GM19239 (cell line): Measurements from ENCODE around the gene U2SURP.
"Not testable (repeated sequence)": the region's sequence is repeated elsewhere in the genome, so short reads cannot be mapped to it uniquely, and the experiment has no call there.

ENCODE experiments used
- DNase-seq: peaks from one replicate; pipeline ENCODE4 v3.0.0; 2011; ENCODE audit warnings: low spot score; ENCODE audit not compliant: insufficient read length
- FAIRE-seq: peaks from 2 replicates; lab custom pipeline; 2011; peaks lifted over from hg19 to GRCh38; lab: Jason Lieb, UNC

Gene U2SURP

DNA sequence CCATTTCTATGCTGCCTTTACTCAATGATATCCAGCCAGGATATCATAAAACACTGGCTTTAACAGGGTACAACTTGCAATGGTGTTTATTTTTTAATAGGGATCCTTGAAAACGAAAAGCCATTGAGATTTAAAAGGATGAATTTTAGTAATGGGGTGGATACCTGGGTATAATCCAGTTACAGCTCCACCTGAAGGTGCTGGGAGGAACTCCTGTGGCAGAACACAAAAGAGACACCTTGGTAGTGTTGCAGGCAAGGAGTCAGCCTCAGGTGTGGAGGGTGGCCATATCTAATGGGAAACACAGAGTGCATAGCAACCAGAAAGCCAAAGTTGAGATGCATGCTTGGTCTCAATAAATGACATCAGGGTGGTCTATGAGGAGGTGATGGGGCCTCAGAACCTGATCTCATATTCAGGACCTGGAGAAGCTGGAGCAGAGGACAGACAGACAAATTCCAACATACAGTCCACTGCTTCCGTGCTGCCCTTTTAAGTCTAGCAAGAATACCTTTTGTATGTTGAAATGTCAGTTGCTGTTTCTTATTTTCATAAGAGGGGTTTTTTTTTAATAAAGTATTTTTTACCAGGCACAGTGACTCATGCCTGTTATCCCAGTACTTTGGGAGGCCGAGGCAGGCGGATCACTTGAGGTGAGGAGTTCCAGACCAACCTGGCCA, 25.9 kb upstream of the U2SURP start:
- DNase-seq, result no peak
- FAIRE-seq, result no peak

DNA sequence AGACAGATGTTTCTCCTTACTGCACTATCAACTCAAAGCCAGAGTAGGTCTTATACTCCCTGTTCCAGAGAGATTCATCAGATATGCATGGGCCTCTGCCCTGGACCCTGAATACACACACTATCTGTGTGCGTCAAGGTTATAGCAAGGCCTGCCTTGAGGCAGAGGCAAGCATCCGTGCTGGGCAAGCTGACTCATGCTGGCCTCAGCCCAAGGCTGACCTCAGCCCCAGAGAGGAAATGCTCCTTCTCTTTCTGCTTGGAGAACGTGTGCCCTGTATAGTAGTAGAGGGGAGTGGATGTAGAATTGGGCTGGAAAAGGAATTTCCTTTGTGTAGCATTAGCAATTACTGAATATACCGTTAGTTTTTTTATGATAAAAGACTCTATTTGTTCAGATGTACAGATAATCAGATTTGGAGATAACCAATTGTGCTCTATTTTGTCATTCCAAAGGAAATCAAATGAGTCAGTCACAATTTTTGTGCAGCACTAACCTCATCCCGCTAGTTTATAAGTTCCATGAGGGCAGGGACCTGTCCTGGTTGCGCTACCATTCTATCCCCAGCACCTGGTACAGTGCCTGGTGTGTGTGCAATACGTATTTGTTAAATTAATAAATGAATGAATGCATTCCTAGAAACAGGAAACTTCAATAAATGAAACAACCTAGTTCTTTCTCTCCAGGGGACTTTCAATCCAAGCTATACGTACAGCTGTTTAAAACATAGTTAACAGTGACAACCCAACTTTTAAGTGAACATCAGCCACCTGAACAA, 24.6 kb upstream of the U2SURP start:
- FAIRE-seq, result no peak
- no peak for DNase-seq

DNA sequence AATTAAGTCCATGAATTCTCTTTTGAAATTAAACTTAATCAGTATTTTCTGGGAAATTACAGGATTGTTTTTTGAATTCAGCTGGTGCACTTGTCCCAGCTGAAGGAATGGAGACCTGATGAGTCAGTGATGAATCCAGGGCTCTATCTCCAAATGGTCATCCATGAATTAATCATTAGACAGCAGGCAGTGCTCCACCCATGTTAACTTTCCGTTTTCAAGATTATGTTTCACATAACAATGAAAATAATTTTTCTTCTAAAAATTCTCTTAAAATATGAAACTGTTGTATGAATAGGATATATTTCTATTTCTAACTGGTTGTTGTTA, 24.0 kb upstream of the U2SURP start:
- DNase-seq (no peak), FAIRE-seq (no peak)

DNA sequence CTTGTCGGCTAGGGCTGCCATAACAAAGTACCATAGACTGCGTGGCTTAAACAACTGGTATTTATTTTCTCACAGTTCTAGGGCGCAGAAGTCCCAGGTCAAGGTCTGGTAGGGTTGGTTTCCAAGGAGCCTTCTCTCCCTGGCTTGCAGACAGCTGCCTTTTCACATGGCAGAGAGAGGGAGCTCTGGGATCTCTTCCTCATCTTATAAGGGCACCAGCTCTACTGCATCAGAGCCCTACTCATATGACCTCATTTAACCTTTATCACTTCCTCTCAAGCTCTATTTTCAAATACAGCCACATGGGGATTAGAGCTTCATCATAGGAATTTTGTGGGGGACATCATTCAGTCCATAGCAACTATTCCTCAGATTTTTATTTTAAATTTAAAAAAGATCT, 20.3 kb upstream of the U2SURP start:
- no peak for FAIRE-seq
- DNase-seq, result no peak

DNA sequence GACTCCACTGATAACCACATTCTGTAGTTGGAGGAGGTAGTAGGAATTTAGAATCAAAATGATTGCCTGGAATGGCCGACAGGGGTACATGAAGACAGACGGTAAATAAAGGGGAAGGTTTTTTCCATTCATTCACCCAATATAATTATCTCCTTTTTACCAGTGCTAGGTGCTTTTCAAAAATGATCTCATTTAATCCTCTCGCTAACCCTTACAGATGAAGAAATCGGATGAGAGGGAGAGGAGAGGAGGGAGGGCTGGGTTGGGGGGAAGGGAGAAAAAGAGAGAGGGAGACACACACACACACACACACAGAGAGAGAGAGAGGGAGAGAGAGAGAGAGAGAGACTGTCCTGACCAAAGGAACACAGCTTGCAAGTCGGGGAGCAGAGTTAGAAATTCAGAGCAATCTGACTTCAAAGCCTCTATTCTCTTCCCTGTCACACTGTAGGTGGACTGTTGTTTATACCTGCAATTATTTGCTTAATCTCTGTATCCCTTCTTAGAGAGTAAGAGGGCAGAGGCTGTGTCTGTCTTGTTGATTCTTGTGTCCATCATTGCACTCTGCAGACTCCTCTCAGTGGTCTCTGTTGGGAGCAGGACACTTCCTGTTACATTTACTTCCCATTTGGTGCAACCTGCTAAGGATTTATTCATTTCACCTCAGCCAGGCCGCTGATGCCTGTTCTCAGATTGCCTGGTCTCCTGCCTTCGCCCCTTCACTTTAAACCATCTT, 19.2 kb upstream of the U2SURP start:
- DNase-seq (no peak), FAIRE-seq (no peak)

DNA sequence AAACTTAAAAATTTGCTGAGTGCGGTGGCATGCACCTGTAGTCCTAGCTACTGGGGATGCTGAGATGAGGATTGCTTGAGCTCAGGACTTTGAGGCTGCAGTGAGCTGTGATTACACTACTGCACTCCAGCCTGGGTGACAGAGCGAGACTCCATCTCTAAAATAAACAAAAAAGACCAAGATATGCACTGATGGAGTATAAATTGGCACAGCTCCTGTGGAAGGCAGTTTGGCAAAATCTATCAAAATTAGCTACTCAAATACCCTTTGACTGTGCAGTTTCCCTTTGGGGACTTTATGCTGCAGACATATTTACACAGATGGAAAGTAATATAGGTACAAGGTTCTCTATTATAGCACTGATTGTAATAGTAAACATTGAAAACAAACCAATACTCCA, 18.1 kb upstream of the U2SURP start:
- DNase-seq, result no peak
- no peak for FAIRE-seq

DNA sequence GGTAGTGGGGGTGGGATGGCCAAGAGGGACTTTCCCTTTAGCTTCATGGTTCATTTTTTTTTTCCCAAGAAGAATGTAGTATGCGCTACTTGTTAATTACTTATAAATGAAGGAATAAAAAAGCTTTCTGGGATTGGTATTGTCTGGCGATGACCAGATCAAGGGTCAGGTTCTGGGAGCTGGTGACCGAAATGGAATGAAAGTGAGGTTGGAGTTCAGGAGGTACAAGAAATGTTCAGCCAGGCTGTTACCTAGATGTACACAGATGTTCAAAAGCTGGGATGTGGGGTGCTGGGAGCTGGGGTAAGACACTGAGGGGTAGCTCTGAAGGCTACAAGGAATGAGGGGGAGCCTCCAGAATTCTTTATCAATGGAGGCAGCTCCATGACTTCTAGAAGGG, 17.1 kb upstream of the U2SURP start:
- no peak for DNase-seq
- FAIRE-seq, result no peak

DNA sequence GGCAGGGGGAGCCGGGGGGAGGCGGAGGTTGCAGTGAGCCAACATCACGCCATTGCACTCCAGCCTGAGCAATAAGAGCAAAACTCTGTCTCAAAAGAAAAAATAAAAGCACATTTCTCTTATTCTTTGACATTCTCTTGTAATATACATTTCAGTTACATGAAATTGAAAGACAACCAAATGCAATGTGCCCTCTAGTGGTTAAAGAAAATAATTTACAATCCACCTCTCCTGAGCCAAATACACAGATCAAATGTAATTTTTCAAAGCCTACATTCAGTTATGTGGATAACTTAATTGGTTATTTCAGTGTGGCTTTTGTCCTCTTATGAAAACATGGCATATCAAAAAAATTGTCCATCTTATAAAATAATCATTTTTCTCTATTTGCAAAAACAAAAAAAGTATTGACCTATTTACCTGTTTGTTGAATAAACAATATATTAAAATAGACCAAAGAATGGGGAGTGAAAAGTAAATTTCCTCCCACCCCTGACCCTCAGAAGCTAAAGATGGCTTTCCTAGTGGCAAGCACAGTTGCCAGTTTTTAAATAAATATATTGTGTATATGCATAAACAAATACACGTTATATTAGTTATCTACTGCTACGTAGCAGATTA, 14.2 kb upstream of the U2SURP start:
- peak; percentile 59 for FAIRE-seq
- no peak for DNase-seq

DNA sequence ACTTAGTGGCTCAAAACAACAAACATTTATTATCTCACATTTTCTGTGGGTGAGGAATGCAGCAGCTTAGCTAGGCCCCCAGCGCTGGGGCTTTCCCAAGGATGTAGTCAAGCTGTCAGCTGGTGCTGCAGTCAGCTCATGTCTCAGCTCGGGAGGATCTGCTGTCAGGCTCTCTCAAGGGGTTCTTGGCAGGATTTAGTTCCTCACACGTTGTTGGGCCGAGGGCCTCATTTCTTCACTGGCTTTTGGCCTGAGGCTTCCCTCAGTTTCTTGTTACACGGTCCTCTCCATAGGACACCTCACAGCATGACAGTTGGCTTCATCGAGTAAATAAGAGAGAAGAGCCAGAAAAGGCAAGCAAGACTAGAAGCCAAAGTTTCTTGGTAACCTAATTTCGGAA, 13.7 kb upstream of the U2SURP start:
- no peak for DNase-seq

DNA sequence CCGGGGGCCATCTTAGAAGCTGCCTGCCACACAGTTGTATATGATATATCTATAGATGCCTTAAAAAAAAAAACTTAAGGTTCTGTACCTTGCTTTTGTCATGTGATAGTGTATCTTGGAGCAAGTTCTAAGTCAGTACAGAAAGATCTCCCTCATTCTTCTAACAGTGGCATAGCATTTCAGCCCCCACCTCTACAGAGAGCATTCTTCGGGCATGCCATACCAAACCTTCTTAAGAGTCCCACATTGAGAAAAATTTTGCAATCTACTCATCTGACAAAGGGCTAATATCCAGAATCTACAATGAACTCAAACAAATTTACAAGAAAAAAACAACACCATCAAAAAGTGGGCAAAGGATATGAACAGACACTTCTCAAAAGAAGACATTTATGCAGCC, 13.1 kb upstream of the U2SURP start:
- FAIRE-seq, DNase-seq: not testable (repeated sequence)

More for the DNA sequence above, 13.7 kb upstream of the U2SURP start:
- no peak for FAIRE-seq

DNA sequence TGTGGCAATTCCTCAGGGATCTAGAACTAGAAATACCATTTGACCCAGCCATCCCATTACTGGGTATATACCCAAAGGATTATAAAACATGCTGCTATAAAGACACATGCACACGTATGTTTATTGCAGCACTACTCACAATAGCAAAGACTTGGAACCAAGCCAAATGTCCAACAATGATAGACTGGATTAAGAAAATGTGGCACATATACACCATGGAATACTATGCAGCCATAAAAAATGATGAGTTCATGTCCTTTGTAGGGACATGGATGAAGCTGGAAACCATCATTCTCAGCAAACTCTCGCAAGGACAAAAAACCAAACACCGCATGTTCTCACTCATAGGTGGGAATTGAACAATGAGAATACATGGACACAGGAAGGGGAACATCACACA, 12.5 kb upstream of the U2SURP start:
- not testable (repeated sequence) for FAIRE-seq, DNase-seq

DNA sequence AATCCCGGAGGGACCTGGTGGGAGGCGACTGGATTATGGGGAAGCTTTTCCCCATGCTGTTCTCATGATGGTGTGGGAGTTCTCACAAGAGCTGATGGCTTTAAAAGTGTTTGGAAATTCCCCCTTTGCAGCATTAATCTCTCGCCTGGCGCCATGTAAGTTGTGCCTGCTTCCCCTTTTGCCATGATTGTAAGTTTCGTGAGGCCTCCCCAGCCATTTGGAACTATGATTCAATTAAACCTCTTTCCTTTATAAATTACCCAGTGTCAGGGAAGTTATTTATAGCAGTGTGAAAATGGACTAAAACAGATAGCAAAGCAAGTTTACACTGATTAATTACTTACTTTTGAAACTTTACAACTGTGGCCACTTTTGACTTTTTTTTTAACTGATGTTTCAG, 10.6 kb upstream of the U2SURP start:
- DNase-seq (no peak), FAIRE-seq (no peak)

DNA sequence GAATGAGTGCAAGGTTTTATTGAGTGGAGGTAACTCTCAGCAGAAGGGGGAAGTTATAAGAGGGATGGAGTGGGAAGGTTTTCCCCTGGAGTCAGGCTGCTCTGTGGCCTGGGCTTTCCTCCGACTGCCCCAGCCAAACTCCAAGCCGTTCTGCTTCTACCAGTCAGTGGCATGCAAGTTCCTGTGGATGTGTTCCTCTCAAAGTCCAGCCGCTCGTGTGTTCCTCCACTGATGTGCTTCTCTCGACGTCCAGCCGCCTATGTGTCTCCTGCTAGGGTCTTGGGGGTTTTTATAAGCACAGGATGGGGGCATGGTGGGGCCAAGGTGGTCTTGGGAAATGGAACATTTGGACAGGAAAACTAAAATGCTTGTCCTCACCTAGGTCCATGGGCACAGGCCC, 9.0 kb upstream of the U2SURP start:
- no peak for FAIRE-seq
- DNase-seq, result no peak

DNA sequence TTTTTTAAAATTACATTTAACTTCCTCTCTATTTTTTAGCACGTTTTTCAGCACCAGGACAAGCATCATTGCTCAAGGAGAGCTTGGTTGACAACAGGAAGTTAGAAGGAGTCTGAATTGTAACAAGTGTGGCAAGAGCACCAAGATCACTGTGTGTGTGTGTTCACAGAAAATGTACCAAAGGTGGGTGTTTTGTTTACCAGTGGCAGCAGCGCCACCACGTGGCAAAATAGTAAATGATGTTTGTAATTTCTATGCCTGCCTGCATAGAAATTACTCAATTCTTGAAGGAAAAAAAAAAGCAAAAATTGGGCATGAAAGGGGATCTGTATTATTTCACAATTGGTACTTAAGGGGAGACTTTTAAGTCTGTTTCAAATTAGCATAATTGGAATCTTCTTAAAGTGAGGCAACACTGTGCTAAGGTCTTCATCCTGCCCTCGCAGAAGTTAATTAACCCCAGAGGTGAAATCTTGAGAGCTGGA, 7.4 kb upstream of the U2SURP start:
- DNase-seq (peak; percentile 36), FAIRE-seq (peak; percentile 81)

DNA sequence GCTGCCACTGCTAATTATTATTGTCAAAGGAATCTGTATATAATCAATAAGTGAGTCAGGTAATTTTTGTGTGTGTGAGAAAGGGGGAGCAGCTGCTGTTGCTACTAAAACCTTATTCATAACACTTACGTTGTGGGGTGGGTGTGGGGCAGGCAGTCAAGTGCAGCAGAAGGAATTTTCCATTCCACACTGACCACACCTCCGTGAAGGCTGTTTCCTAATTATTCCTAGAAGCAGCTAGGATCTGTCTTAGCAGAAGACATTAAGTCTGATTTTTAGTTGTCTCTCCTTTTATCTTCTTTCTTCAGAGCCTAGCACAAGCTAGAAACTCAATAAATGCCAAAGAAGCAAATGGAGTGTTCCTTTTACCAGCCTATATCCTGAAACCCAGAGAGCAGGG, 4.0 kb upstream of the U2SURP start:
- no peak for DNase-seq
- FAIRE-seq, result no peak

DNA sequence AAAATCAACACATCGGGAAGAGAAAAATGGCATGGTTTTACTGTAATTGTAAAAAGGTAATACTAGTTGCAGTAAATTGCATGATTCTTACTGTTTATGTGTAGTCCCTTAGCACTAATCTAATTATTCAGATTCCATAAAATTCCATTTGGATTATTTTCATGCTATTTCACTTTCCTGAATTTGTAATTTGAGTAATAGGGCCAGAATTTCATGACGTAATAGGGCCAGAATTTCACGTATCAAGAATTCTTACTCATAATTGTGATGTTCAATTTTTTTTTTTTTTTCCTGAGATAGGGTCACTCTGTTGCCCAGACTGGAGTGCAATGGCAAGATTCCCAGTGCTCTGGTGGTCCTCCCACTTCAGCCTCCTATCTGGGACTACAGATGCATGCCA, 2.9 kb upstream of the U2SURP start:
- FAIRE-seq, result no peak
- no peak for DNase-seq

DNA sequence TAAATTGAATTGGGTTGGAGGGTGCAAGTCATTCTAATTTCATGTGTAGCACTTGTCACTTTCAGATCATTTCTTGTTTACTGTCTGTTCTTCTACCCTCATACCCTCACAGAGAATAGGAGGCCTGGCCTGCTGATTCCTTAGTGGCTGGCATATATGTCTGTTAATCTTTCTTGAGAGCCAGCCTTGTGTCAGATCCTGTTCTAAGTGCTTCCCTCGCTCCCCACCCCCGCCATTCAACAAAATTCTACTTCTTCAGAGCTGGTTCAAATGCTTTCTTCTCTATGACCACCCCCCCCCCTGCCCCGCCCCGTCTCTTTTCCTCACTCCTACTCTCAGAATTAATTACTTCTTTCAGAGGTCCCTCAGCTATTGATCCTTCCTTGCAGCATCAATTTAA, 1.5 kb upstream of the U2SURP start:
- FAIRE-seq, result no peak

DNA sequence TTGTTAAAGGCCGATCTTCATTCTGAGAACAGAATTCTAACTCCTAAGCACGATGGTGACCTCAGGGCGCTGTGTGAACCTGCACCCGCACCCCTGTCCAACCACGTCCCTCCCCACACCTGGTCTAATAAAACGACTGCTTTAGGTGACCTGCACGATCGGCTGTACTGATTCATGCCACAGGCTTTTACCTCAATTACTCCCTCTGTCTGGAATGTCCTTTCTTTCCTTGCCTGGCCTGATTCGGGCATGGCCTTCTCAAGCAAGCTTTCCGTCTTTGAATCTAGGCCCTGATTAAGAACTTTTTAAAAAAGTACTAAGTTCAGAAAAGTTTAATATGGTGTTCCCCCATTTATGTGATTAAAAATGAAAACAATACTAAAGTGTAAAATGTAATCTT, 842 bp upstream of the U2SURP start:
- DNase-seq (no peak), FAIRE-seq (no peak)

More for the DNA sequence above, 1.5 kb upstream of the U2SURP start:
- no peak for DNase-seq

DNA sequence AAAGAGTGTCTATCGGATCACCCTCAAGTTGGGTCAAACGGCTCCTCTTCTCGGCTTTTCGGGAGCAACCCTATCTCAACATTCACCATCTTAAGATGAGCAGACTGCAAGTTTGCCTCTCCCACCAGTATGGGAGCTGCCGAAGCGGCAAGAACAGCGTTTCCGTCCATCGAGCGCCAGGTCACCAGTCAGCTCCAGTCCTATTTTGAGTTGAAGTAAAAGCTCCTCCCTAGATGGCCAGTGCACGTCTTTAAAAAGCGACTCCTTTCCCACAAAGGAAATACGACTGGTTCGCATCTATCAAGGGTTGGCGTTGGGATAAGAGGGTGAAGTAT, 369 bp upstream of the U2SURP start:
- no peak for FAIRE-seq

DNA sequence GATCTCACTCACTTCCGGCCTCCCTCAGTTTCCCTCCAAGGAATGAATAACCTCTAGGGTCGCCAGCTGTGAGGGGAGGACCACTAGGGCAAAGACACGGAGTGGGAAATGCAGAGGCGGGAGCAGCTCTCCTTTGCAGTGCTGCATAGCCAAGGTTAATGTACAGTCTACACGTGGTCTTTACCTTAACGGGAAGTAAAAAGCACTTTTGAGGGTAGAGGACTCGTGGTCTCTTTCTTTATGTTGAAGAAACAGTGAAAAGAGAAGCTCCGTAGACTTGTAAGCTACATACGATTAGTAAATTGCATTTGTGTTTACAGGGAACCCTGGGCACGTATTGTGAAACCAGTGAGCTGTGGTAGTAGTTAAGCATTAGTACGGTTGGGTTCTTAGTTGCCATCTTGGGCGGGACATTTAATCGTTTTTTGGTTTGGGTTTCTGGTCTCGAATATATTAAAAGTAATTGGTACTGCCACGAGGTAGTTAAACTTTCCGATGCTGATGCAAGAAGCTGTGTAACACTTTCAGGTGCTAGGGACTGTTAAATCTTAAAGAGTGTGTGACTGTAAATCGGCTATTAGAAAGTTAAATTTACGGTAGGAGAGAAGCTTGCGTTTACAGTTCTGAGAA, 828 bp downstream of the U2SURP start:
- no peak for DNase-seq
- peak; percentile 58 for FAIRE-seq

More for the DNA sequence above, 369 bp upstream of the U2SURP start:
- peak; percentile 52 for DNase-seq
